ENCODE measurements around the gene ATF2.

The ATF2 gene

GRCh38 chr2:175026385-175026784, 141.6 kb downstream of the ATF2 start:
- no peak for DNase-seq (ENCODE audit: low spot score)

DNA sequence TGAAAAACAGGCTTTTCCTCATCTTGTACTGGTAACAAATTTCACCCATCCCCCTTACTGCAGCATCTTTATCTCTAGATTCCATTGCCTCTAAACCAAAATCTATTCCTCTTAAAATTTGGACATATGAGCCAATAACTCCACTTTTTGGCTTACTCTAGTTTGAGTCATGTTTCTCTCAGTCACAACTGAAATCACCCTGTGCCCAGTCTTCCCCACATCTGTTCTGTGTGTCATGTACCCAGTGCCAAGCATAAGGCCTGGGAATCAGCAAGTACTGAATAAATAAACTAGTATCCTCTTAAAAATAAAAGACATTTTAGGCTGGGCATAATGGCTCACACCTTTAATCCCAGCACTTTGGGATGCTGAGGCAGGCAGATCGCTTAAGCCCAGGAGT, 142.1 kb downstream of the ATF2 start:
- DNase-seq (ENCODE audit: low spot score), result no peak

GRCh38 chr2:175025233-175025632, 142.8 kb downstream of the ATF2 start:
- no peak for DNase-seq (ENCODE audit: low spot score)

DNA sequence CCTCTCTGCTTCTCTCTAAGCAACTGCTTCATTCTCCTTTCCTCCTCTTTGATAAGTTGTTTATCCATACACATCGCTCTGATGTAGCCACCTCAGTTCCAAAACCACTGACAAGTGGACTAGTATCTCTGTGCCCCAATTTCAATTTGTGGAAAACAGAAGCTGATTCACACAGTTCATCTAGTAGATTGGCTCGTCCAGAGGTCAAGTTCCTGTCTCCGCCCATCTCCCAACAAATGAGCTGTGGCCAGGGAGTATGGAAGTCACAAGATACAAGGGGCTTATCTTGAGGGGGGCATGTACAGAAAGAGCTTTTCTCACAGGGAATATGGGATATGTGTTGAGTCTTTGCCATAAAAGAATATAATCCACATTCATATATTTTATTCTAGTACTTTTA, 145.1 kb downstream of the ATF2 start:
- DNase-seq (ENCODE audit: low spot score), result no peak

Data from left forelimb (tissue), 1 donor.